ENCODE measurements around the gene UGGT2. TPM values are rescaled to one million over a fixed set of nuclear protein-coding genes. Genes with fewer than 3 reads are reported as not detected.
"Not testable (repeated sequence)": the region's sequence is repeated elsewhere in the genome, so short reads cannot be mapped to it uniquely, and the experiment has no call there.

Gene UGGT2
- total RNA-seq, 2 experiments from 2014 or later = 0.16 TPM; not detected in 1

DNA sequence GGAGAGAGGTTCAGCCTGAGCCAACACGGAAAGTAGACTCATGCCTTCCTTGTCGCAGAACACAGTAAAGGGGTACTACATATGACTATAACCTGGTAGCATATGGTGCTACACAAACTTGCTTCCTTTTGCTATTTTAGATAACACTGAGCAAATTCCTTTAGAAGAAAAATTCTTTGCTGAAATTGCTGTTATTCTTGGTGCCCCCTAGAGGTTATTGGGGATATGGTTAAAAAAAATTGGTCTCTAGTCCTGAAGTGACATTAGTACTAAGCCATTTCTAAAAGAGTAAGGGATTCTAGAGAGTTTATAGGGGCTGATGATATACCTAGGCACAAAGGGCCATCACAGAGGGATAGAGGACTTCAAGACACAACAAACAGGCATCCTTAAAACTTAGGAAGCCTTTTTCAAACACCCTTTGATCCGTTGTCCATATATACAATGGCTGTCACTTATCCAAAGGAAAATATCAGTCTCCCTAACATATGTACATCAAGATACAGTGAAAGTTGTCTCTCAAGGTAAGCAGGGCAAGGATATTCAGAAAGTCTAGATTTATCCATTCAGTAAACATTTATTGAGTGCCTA is 22.8 kb upstream of the UGGT2 start:
- Mint-ChIP-seq H3K27ac (no peak overlapping the region), H3K36me3 (no peaks in the 10 kb centered on the region)

DNA sequence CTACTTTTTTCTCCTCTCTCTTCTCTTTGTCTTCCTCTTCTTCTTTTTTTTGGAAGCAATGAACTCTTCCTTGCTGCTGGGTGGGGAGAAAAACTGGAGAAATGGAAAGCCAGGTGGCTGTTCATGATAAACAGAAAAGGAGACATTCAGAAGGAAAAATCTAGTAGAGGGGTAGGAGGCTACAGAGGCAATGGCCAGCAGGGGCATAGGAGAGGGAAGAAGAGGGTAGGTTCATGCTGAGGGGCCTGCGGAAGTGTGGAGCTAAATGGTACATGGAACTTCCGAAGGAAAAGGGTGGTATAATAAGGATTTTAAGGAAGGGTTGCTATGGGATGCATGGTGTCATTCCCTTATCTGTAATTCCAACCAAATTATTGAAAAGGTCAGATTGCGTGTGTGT is 19.2 kb upstream of the UGGT2 start:
- H3K9me3 Mint-ChIP-seq = peaks cover 4% of the 10 kb centered on the region
- no peaks in the 10 kb centered on the region for H3K27me3 Mint-ChIP-seq
- no peak overlapping the region for H3K4me3 Mint-ChIP-seq
- no peak for DNase-seq
- no peaks in the 10 kb centered on the region for H3K36me3 Mint-ChIP-seq
- no peak overlapping the region for H3K27ac Mint-ChIP-seq
- H3K4me1 Mint-ChIP-seq = no peaks in the 10 kb centered on the region

More for the DNA sequence above, 22.8 kb upstream of the UGGT2 start:
- no peak for DNase-seq
- no peak overlapping the region for H3K4me3 Mint-ChIP-seq
- H3K9me3 Mint-ChIP-seq = peaks cover 3% of the 10 kb centered on the region
- no peaks in the 10 kb centered on the region for H3K4me1 Mint-ChIP-seq
- H3K27me3 Mint-ChIP-seq = peaks cover 3% of the 10 kb centered on the region

DNA sequence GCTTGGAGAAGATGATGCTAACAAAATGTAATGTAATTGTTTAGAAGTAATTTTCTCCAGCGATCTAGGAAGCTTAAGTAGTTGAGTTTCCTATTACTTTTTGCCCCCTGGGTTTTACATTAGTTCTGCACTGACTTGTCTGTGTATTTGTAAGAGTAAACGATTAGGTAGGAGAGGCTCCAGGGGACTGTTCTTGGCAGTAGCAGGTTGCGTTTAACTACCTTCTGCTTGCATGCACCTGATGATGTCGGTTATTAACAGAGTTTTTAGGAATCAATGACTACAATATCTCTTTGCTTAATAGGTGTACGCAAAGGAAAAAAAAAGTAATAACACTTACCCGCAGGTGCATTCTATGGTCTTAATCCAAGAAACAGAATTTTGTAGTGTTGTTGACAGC is 18.3 kb upstream of the UGGT2 start:
- no peak overlapping the region for H3K4me3 Mint-ChIP-seq
- no peak overlapping the region for H3K27ac Mint-ChIP-seq

DNA sequence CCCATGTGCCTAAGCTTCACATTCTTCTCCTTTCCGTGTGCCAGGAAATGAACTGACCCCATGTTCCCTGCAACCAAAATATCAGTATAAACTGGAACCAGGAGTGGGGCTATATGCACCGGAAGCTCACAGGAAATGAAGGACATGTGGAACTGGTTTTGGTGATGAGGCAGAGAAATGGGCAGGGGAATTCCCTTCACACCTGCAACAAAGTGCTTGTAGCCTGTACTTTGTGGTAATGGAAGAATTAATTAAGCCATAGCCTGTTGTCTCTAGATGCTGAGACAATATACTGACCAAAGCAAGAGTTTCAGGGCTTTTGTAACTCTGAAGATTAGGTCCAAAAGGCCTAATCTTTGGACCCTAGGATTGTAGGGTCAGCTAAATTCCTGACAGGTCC is 15.5 kb upstream of the UGGT2 start:
- H3K36me3 Mint-ChIP-seq = no peaks in the 10 kb centered on the region
- H3K27ac Mint-ChIP-seq = no peak overlapping the region
- H3K4me3 Mint-ChIP-seq = no peak overlapping the region
- H3K27me3 Mint-ChIP-seq = peaks cover 6% of the 10 kb centered on the region
- peaks cover 4% of the 10 kb centered on the region for H3K9me3 Mint-ChIP-seq
- DNase-seq = no peak
- no peaks in the 10 kb centered on the region for H3K4me1 Mint-ChIP-seq

More for the DNA sequence above, 18.3 kb upstream of the UGGT2 start:
- H3K36me3 Mint-ChIP-seq = no peaks in the 10 kb centered on the region
- no peaks in the 10 kb centered on the region for H3K4me1 Mint-ChIP-seq
- peaks cover 4% of the 10 kb centered on the region for H3K9me3 Mint-ChIP-seq
- no peak for DNase-seq
- no peaks in the 10 kb centered on the region for H3K27me3 Mint-ChIP-seq

DNA sequence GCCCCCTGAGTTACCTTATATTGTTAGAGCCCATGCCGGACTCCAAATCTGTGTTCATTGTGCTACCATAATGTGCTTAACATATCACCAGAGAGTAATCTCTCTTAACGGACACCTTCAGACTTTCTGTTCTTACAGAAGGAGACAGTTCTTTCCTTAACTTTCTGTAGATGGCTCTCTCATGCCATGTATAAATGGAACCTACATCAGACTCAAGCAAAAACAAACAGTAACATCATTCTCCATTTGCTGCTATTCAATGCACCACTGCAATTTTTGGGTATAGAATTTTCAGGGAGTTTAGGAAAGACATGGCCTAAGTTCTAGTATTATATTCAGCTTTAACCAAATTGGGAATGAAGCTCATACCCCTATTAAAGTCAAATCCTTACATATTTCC is 12.6 kb upstream of the UGGT2 start:
- Mint-ChIP-seq H3K27me3 (peaks cover 6% of the 10 kb centered on the region), H3K9me3 (peaks cover 4% of the 10 kb centered on the region), H3K4me1 (no peaks in the 10 kb centered on the region), H3K4me3 (no peak overlapping the region), H3K36me3 (no peaks in the 10 kb centered on the region), H3K27ac (no peak overlapping the region)
- no peak for DNase-seq

DNA sequence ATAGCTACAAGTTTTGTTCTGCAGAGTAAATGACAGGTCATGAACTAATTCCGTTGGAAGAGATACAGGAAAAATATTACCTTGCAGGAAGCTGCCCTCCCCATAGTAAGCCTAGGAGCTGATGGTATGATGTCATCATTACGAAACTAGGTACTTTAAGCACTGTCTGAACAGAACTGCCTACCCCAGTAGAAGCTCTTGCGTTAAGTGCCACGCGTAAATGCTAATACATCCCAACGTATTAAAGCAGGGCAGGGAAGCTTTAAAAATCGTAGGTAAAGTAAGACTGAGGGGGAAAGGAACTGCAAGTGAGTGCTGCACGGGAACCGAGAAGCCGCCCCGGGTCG is 572 bp downstream of the UGGT2 start:
- Mint-ChIP-seq H3K36me3 (peaks cover 2% of the 10 kb centered on the region), H3K9me3 (peaks cover 3% of the 10 kb centered on the region), H3K4me1 (peaks cover 7% of the 10 kb centered on the region), H3K27me3 (peaks cover 65% of the 10 kb centered on the region), H3K4me3 (peak overlapping the region; percentile 56), H3K27ac (no peak overlapping the region)
- DNase-seq = no peak

DNA sequence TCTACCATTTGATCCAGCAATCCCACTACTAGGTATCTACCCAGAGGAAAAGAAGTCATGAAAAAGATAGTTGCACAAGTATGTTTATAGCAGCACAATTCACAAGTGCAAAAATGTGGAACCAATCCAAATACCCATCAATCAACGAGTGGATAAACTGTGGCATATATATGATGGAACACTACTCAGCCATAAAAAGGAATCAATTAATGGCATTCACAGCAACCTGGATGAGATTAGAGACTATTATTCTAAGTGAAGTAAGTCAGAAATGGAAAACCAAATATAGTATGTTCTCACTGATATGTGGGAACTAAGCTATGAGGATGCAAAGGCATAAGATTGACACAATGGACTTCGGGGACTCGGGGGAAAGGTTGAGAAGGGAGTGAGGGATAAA is 1.3 kb downstream of the UGGT2 start:
- H3K27me3 Mint-ChIP-seq = peaks cover 65% of the 10 kb centered on the region
- H3K36me3 Mint-ChIP-seq, DNase-seq, H3K4me3 Mint-ChIP-seq, H3K27ac Mint-ChIP-seq, H3K9me3 Mint-ChIP-seq, H3K4me1 Mint-ChIP-seq: not testable (repeated sequence)

DNA sequence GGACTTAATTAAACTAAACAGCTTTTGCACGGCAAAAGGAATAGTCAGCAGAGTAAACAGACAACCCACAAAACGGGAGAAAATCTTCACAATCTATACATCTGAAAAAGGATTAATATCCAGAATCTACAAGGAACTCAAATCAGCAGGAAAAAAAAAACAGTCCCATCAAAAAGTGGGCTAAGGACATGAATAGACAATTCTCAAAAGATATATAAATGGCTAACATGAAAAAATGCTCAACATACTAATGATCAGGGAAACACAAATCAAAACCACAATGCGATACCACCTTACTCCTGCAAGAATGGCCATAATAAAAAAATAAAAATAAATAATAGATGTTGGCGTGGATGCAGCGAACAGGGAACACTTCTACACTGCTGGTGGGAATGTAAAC is 1.7 kb downstream of the UGGT2 start:
- not testable (repeated sequence) for H3K36me3 Mint-ChIP-seq, H3K4me1 Mint-ChIP-seq, DNase-seq, H3K27ac Mint-ChIP-seq, H3K4me3 Mint-ChIP-seq, H3K9me3 Mint-ChIP-seq
- H3K27me3 Mint-ChIP-seq = peaks cover 65% of the 10 kb centered on the region

DNA sequence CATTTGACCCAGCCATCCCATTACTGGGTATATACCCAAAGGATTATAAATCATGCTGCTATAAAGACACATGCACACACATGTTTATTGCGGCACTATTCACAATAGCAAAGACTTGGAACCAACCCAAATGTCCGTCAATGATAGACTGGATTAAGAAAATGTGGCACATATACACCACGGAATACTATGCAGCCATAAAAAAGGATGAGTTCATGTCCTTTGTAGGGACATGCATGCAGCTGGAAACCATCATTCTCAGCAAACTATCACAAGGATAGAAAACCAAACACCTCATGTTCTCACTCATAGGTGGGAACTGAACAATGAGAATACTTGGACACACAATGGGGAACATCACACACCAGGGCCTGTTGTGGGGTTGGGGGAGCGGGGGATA is 2.2 kb downstream of the UGGT2 start:
- H3K27me3 Mint-ChIP-seq = peaks cover 65% of the 10 kb centered on the region
- H3K4me3 Mint-ChIP-seq, H3K9me3 Mint-ChIP-seq, H3K27ac Mint-ChIP-seq, H3K4me1 Mint-ChIP-seq, DNase-seq, H3K36me3 Mint-ChIP-seq: not testable (repeated sequence)

DNA sequence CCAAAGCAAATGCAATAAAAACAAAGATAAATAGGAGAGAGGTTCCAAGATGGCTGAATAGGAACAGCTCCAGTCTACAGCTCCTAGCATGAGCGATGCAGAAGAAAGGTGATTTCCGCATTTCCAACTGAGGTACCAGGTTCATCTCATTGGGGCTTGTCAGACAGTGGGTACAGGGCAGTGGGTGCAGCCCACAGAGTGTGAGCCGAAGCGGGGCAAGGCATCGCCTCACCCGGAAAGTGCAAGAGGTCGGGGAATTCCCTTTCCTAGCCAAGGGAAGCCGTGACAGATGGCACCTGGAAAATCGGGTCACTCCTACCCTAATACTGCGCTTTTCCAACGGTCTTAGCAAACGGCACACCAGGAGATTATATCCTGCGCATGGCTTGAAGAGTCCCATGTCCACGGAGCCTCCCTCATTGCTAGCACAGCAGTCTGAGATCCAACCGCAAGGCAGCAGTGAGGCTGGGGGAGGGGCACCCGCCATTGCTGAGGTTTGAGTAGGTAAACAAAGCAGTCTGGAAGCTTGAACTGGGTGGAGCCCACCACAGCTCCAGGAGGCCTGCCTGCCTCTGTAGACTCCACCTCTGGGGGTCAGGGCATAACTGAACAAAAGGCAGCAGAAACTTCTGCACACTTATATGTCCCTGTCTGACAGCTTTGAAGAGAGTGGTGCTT is 6.6 kb downstream of the UGGT2 start:
- not testable (repeated sequence) for H3K36me3 Mint-ChIP-seq, H3K4me1 Mint-ChIP-seq, DNase-seq, H3K9me3 Mint-ChIP-seq, H3K27ac Mint-ChIP-seq, H3K4me3 Mint-ChIP-seq
- peaks cover 46% of the 10 kb centered on the region for H3K27me3 Mint-ChIP-seq

DNA sequence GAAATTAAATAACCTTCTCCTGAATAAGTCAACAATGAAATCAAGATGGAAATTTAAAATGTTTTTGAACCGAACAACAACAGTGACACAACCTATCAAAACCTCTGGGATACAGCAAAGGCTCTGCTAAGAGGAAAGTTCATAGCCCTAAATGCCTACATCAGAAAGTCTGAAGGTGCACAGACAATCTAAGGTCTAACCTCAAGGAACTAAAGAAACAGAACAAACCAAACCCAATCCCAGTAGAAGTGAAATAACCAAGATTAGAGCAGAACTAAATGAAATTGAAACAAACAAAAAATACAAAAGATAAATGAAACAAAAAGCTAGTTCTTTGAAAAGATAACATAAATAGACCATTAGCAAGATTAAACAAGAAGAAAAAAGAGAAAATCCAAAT is 9.0 kb downstream of the UGGT2 start:
- no peak for DNase-seq
- H3K4me3 Mint-ChIP-seq = no peak overlapping the region
- peaks cover 27% of the 10 kb centered on the region for H3K27me3 Mint-ChIP-seq
- H3K36me3 Mint-ChIP-seq = no peaks in the 10 kb centered on the region
- H3K4me1 Mint-ChIP-seq = no peaks in the 10 kb centered on the region
- no peak overlapping the region for H3K27ac Mint-ChIP-seq
- H3K9me3 Mint-ChIP-seq = peaks cover 6% of the 10 kb centered on the region

DNA sequence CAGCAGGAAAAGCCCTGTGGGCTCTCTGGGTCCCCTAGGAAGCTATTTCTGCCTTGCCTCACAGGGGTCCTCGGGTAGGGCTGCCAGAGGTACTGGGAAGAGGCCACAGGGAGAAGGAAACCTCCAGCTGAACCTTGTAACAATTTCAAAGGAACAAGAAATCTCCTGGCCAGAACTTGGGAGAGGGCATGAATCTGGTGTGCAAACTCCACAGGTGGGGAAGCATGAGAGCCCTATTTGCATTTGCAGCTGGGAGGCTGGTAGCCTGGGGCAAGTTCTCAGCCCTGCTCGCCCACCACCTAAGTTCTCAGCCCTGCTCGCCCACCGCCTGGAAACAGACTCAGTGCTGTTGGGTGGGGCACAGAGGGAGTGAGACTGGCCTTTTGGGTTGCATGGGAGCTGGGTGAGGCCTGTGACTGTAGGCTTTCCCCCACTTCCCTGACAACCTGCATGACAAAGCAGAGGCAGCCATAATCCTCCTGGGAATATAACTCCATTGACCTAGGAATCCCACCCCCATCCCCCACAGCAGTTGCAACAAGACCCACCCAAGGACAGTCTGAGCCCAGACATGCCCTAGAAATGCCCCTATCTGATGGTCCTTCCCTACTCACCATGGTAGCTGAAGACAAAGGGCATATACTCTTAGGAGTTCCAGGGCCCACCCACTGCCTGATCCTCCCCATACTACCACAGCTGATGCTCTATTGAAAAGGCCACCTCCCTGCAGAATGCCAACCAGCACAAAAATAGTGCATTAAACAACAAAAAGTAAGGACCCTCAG is 11.7 kb downstream of the UGGT2 start:
- Mint-ChIP-seq H3K27ac (no peak overlapping the region), H3K36me3 (no peaks in the 10 kb centered on the region), H3K9me3 (peaks cover 6% of the 10 kb centered on the region), H3K4me3 (no peak overlapping the region), H3K4me1 (no peaks in the 10 kb centered on the region), H3K27me3 (peaks cover 13% of the 10 kb centered on the region)
- DNase-seq = no peak

DNA sequence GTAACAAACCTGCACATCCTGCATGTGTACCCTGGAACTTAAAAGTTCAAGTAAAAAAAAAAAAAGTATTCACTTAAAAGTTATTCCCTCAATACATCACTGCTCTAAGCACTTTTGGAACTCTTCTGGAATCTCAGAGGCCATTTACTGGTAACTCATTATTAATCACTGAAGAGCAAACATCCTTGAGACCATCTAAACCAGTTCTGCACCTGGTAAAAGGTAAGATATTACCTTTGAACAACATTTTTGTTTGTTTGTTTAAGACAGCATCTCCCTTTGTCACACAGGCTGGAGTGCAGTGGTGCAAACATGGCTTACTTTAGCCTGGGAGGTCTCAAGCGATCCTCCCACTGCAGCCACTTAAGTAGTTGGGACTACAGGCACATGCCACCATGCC is 16.7 kb downstream of the UGGT2 start:
- no peaks in the 10 kb centered on the region for H3K4me1 Mint-ChIP-seq
- no peak for DNase-seq
- no peaks in the 10 kb centered on the region for H3K36me3 Mint-ChIP-seq
- H3K9me3 Mint-ChIP-seq = peaks cover 6% of the 10 kb centered on the region
- H3K27me3 Mint-ChIP-seq = no peaks in the 10 kb centered on the region
- H3K4me3 Mint-ChIP-seq = no peak overlapping the region
- H3K27ac Mint-ChIP-seq = no peak overlapping the region

DNA sequence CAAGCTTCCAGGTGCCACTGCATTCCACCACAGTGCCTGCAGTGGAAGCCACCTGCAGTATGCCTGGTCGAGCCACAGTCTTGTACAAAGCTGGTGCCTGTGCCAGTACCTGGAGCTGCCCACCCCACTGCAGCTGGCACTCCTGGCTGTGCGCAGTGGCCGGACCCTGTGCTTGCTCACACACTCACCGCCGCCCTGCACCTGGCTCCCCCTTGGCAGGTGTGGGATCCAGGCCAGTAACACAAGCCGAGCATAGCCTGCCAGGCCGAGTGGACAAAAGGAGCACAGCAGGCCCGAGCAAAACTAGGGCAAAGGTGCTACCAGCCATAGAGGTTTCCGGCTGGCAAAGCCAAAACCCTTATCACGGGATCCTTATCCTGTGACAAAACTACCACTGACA is 18.5 kb downstream of the UGGT2 start:
- Mint-ChIP-seq H3K4me3 (no peak overlapping the region), H3K4me1 (no peaks in the 10 kb centered on the region)

DNA sequence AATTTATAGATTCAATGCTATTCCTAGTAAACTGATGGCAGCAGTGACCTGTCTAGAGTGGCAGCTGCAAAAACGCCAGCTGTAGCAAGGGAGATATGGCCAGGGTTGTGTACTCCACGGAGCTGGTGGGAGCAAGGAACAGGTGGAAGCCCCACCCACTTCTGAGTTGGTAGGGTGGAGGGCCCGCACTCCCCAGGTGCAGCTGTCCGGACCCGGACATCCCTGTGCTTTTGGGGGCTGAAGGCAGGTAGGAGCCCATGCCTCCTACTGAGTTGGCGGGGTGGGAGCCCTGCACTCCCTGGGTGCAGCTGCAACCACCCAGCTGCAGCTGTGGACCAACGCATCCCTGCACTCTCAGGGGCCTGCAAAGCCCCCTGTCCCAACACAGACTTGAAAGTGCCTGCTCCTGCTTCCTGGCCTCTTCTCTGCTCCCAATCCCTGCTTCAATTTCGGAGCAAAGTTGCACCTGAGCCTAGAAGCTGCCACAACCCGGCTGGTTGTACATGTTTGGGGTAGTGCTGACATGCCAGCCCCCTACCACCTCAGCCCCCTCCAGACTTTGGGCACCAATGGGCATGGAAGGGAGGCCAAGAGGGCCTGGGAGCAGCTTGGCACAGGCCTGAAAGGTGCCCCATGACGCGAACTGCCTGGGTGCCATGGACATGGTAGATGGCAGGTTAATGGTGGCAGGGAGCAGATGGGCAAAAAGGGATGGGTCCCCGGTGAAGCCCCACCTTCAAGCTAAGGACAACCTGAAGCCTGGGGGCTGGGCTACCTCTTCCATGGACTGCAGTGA is 19.8 kb downstream of the UGGT2 start:
- Mint-ChIP-seq H3K36me3 (no peaks in the 10 kb centered on the region), H3K9me3 (peaks cover 6% of the 10 kb centered on the region), H3K4me3 (no peak overlapping the region), H3K27me3 (no peaks in the 10 kb centered on the region), H3K4me1 (no peaks in the 10 kb centered on the region), H3K27ac (no peak overlapping the region)
- DNase-seq = no peak

More for the DNA sequence above, 18.5 kb downstream of the UGGT2 start:
- no peak for DNase-seq
- peaks cover 6% of the 10 kb centered on the region for H3K9me3 Mint-ChIP-seq
- H3K27ac Mint-ChIP-seq = no peak overlapping the region
- no peaks in the 10 kb centered on the region for H3K27me3 Mint-ChIP-seq
- no peaks in the 10 kb centered on the region for H3K36me3 Mint-ChIP-seq

Data from activated naive CD8-positive, alpha-beta T cell treated with anti-CD3 and anti-CD28 coated beads for 36 hours (primary cell).